ENCODE data around the gene ANP32E.
"Not testable (repeated sequence)": the region's sequence is repeated elsewhere in the genome, so short reads cannot be mapped to it uniquely, and the experiment has no call there.

ANP32E gene

GRCh38 chr1:150210706-150211105, 25.2 kb downstream of the ANP32E start:
- no peak for DNase-seq

GRCh38 chr1:150210091-150210490, 25.8 kb downstream of the ANP32E start:
- DNase-seq, result no peak

GRCh38 chr1:150208460-150208859, 27.5 kb downstream of the ANP32E start:
- not testable (repeated sequence) for DNase-seq

GRCh38 chr1:150207281-150207971, 28.5 kb downstream of the ANP32E start:
- DNase-seq, result no peak

- no peak for DNase-seq
Measured at GRCh38 chr1:150196417-150196816, 39.5 kb downstream of the ANP32E start.

- no peak for DNase-seq
Measured at GRCh38 chr1:150194381-150195031, 41.4 kb downstream of the ANP32E start.

GRCh38 chr1:150192012-150192411, 43.9 kb downstream of the ANP32E start:
- no peak for DNase-seq

GRCh38 chr1:150187560-150187931, 48.4 kb downstream of the ANP32E start:
- no peak for DNase-seq

GRCh38 chr1:150186789-150187559, 48.9 kb downstream of the ANP32E start:
- peak; percentile 66 to 80 for DNase-seq

- not testable (repeated sequence) for DNase-seq
Measured at GRCh38 chr1:150186438-150186788, 49.5 kb downstream of the ANP32E start.

- DNase-seq, result no peak
Measured at GRCh38 chr1:150185481-150185880, 50.4 kb downstream of the ANP32E start.

- no peak for DNase-seq
Measured at GRCh38 chr1:150183061-150183460, 52.9 kb downstream of the ANP32E start.

- DNase-seq, result no peak
Measured at GRCh38 chr1:150182247-150182646, 53.7 kb downstream of the ANP32E start.

GRCh38 chr1:150180474-150180873, 55.4 kb downstream of the ANP32E start:
- no peak for DNase-seq

GRCh38 chr1:150179867-150180266, 56.0 kb downstream of the ANP32E start:
- no peak for DNase-seq

GRCh38 chr1:150178548-150178947, 57.4 kb downstream of the ANP32E start:
- no peak for DNase-seq

GRCh38 chr1:150176593-150176992, 59.3 kb downstream of the ANP32E start:
- DNase-seq, result no peak

GRCh38 chr1:150173141-150173585, 62.7 kb downstream of the ANP32E start:
- DNase-seq, result no peak

- no peak for DNase-seq
Measured at GRCh38 chr1:150171801-150172200, 64.1 kb downstream of the ANP32E start.

- peak; percentile 74 to 77 for DNase-seq
Measured at GRCh38 chr1:150168960-150169601, 66.8 kb downstream of the ANP32E start.

Data from SHP77 (cell line).